Neuron (in vitro differentiated cells): ENCODE results near the gene UBE3D.

Experiments used
- H2AFZ ChIP-seq: one replicate; pipeline ENCODE4 v1.6.1; 2013; ENCODE audit warnings: low read depth, mild to moderate bottlenecking, inconsistent platforms, low read length, moderate library complexity
- H3K27me3 ChIP-seq: one replicate; pipeline ENCODE4 v1.6.1; 2013; ENCODE audit warnings: low read length; ENCODE audit not compliant: insufficient read depth
- H3K36me3 ChIP-seq: one replicate; pipeline ENCODE4 v1.6.1; 2013; ENCODE audit warnings: low read length; ENCODE audit not compliant: insufficient read depth
- H3K4me1 ChIP-seq: one replicate; pipeline ENCODE4 v1.6.1; 2013; ENCODE audit warnings: low read length; ENCODE audit not compliant: insufficient read depth
- H3K4me3 ChIP-seq: 2 replicates; pipeline ENCODE4 v1.5.1; 2013; ENCODE audit warnings: mild to moderate bottlenecking, low read length, moderate library complexity
- H3K9me3 ChIP-seq: one replicate; pipeline ENCODE4 v1.6.1; 2013; ENCODE audit warnings: low read length

Gene UBE3D

GRCh38 chr6:82987416-82987815 is 78.2 kb downstream of the UBE3D start:
- H3K36me3 ChIP-seq = no peaks in the 10 kb centered on the region
- H2AFZ ChIP-seq = no peak overlapping the region
- H3K4me1 ChIP-seq = no peaks in the 10 kb centered on the region
- no peaks in the 10 kb centered on the region for H3K27me3 ChIP-seq
- no peaks in the 10 kb centered on the region for H3K9me3 ChIP-seq
- H3K4me3 ChIP-seq = no peak overlapping the region

- Histone ChIP-seq H3K27me3 (no peaks in the 10 kb centered on the region), H3K36me3 (no peaks in the 10 kb centered on the region), H2AFZ (no peak overlapping the region), H3K4me3 (no peak overlapping the region), H3K9me3 (no peaks in the 10 kb centered on the region), H3K4me1 (no peaks in the 10 kb centered on the region)
Observed at GRCh38 chr6:82984720-82985119, 80.9 kb downstream of the UBE3D start.

DNA sequence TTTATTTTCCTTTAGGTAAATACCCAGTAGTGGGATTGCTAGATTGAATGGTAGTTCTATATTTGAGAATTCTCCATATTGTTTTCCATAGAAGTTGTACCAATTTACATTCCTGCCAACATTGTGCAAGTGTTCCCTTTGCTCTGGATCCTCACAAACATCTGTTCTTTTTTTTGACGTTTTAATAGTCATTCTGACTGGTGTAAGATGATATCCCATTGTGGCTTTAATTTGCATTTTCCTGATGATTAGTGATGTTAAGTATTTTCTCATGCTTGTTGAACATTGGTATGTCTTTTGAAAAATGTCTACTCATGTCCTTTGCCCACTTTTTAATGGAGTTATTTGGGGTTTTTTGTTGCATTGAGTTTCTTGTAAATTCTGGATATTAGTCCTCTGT is 85.6 kb downstream of the UBE3D start:
- H3K4me3 ChIP-seq = no peak overlapping the region
- no peaks in the 10 kb centered on the region for H3K4me1 ChIP-seq
- H3K27me3 ChIP-seq = no peaks in the 10 kb centered on the region
- H2AFZ ChIP-seq = no peak overlapping the region
- no peaks in the 10 kb centered on the region for H3K9me3 ChIP-seq
- H3K36me3 ChIP-seq = no peaks in the 10 kb centered on the region

- Histone ChIP-seq H3K4me3 (no peak overlapping the region), H3K36me3 (no peaks in the 10 kb centered on the region), H2AFZ (no peak overlapping the region), H3K9me3 (no peaks in the 10 kb centered on the region), H3K4me1 (no peaks in the 10 kb centered on the region), H3K27me3 (no peaks in the 10 kb centered on the region)
Observed at GRCh38 chr6:82979657-82980056, 86.0 kb downstream of the UBE3D start.

DNA sequence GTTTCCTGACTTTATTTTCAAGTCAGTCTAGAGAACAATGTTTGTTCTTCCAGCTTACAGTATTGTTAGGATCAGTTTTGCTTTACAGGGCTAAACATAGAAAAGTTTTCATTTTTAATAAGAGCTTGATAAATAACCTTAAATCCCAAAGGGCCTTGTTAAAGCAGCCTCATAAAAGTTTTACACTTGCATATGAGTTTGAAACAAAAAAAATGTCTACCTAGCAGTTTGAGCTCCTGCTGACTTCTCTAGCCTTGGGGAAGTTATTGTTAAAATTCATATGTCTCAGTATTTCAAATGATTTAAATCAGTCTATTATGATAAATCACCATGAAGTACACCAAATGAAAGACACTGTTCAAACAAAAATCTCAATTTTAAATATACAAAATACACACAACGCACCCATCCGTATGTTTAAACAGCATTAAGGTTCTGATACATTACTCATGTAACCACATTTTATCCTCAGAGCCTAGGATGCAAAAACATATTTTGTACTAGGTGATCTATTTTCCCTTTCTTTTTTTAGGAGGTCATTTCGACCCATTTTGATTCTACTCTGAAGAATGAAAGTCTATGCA is 87.2 kb downstream of the UBE3D start:
- no peaks in the 10 kb centered on the region for H3K4me1 ChIP-seq
- no peaks in the 10 kb centered on the region for H3K27me3 ChIP-seq
- no peaks in the 10 kb centered on the region for H3K36me3 ChIP-seq
- no peaks in the 10 kb centered on the region for H3K9me3 ChIP-seq
- H2AFZ ChIP-seq = no peak overlapping the region
- no peak overlapping the region for H3K4me3 ChIP-seq

DNA sequence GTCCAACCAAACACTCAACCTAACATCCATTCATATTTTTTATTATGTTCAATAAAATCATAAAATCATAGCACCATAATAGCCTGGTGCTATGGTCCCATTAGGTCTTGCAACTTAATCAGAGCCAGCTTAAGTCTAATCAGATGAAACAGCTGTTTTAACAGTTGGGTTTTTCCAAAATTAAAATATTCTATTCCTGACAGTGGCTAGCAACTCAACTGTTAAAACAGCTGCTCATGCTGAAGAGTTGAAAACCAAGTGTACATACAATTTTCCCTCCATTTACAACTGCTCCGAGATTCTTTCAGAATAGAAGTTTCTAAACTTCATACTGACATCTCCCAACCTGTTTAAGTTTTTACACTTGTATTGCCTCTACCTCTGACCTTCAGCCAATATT is 89.5 kb downstream of the UBE3D start:
- Histone ChIP-seq H3K9me3 (no peaks in the 10 kb centered on the region), H3K4me3 (no peak overlapping the region), H3K36me3 (no peaks in the 10 kb centered on the region), H3K27me3 (no peaks in the 10 kb centered on the region), H2AFZ (no peak overlapping the region), H3K4me1 (no peaks in the 10 kb centered on the region)

DNA sequence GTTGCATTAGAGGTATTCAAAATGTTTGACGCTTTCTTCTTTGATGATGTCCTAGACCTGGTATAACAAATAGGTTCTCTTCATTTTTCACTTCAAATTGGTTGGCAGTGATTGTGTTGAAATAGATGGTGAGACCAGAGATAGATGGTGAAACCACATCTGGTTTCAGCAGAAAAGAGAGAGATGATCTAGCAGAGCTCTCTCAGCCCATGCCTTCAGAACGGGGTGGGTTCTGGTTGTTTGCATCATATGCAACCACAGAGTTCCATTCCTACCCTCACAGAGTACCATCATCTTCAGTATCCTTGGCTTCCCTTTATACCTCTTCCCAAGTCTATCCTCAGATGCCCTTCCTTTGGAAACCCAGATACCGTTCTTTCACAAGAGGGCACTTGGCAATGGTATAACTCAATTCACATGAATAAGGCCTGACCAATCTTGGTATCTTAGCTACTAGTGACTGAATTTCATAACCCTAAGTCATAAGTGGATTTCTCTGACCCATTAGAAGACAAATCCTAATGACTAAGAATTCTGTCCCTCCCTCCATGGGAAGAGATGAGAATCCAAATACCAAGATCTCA is 93.7 kb downstream of the UBE3D start:
- H2AFZ ChIP-seq = no peak overlapping the region
- H3K4me1 ChIP-seq = no peaks in the 10 kb centered on the region
- no peaks in the 10 kb centered on the region for H3K27me3 ChIP-seq
- no peaks in the 10 kb centered on the region for H3K36me3 ChIP-seq
- H3K9me3 ChIP-seq = no peaks in the 10 kb centered on the region
- no peak overlapping the region for H3K4me3 ChIP-seq

DNA sequence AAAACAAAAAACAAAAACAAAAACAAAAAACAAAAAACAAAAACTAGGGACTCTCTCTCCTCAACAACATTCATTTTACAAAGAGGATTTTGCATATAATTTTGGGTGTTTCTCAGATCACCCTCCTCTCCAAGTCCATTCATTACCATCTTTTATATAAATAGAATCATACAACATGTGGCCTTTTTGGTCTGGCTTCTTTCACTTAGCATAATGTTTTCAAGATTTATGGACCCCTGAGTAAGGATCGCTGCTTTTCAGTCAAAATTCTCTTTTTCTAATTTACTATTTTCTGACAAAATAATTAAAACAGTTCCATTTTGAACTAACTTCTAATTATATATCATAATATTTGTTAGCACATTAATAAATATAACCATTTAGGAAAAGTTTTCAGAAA is 94.8 kb downstream of the UBE3D start:
- Histone ChIP-seq H3K27me3 (no peaks in the 10 kb centered on the region), H3K9me3 (no peaks in the 10 kb centered on the region), H3K4me1 (no peaks in the 10 kb centered on the region), H3K4me3 (no peak overlapping the region), H2AFZ (no peak overlapping the region), H3K36me3 (no peaks in the 10 kb centered on the region)

GRCh38 chr6:82968708-82969107 is 96.9 kb downstream of the UBE3D start:
- no peaks in the 10 kb centered on the region for H3K4me1 ChIP-seq
- H3K9me3 ChIP-seq = no peaks in the 10 kb centered on the region
- no peaks in the 10 kb centered on the region for H3K36me3 ChIP-seq
- no peak overlapping the region for H3K4me3 ChIP-seq
- no peaks in the 10 kb centered on the region for H3K27me3 ChIP-seq
- H2AFZ ChIP-seq = no peak overlapping the region

DNA sequence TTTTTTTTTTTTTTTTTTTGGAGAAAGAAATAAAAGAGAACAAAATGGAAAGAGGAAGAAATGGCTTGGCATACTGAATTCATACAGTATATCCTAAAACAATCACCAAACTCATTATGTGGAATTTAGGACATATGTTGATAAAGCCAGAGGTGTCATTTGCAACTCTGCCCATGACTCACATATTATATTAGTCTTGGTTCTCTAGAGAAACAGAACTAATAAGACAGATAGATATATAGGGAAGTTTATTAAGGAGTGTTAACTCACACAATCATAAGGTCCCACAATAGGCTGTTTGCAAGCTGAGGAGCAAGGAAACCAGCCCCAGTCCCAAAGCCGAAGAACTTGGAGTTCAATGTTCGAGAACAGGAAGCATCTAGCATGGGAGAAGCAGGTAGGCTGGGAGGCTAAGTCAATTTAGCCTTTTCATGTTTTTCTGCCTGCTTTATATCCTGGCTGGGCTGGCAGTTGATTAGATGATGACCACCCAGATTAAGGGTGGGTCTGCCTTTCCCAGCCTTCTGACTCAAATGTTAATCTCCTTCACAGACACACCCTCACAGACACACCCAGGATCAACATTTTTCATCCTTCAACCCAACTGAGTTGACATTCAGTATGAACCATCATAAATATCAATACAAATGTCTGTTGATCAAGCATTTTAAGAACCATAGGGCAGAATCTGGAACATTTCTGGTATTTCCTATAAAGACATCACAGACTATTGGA is 102.3 kb downstream of the UBE3D start:
- Histone ChIP-seq H3K27me3 (no peaks in the 10 kb centered on the region), H3K9me3 (no peaks in the 10 kb centered on the region), H3K4me3 (no peak overlapping the region), H3K36me3 (no peaks in the 10 kb centered on the region), H2AFZ (no peak overlapping the region), H3K4me1 (no peaks in the 10 kb centered on the region)

DNA sequence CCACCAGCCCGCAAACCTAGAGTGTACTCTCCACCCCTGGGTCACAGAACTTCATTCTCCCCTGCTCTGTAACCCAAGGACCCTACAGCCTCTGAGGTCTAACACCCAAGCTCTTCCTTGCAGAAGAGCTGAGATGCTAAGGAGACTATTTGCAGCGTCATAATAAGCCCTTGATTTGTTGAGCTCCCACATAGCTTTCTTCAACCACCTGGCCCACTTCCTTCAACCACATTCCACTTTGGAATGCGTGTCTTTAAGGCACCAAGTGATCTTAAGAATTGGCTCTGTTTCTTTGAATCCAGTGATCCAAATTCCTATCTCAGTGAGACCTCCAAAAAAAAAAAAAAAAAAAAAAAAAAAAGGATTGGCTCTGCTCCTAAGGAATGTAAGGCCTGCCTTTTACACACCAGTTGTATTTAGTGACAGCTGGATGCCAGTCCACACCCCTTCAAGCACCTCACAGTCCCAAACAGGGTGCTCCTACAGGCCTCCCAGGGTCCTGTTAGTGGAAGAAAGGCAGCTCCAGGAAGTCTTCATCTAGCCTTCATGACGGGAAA is 106.2 kb downstream of the UBE3D start:
- Histone ChIP-seq H3K9me3 (no peaks in the 10 kb centered on the region), H2AFZ (no peak overlapping the region), H3K27me3 (no peaks in the 10 kb centered on the region), H3K36me3 (peaks cover 4% of the 10 kb centered on the region), H3K4me1 (no peaks in the 10 kb centered on the region), H3K4me3 (no peak overlapping the region)

- H3K4me1 ChIP-seq = no peaks in the 10 kb centered on the region
Observed at GRCh38 chr6:82958551-82958950, 107.1 kb downstream of the UBE3D start.

GRCh38 chr6:82957868-82958245 is 107.8 kb downstream of the UBE3D start:
- H3K4me1 ChIP-seq = no peaks in the 10 kb centered on the region
- H3K4me3 ChIP-seq = no peak overlapping the region
- H2AFZ ChIP-seq = no peak overlapping the region
- no peaks in the 10 kb centered on the region for H3K9me3 ChIP-seq
- H3K36me3 ChIP-seq = peaks cover 7% of the 10 kb centered on the region
- H3K27me3 ChIP-seq = no peaks in the 10 kb centered on the region

More at GRCh38 chr6:82958551-82958950, 107.1 kb downstream of the UBE3D start:
- no peaks in the 10 kb centered on the region for H3K27me3 ChIP-seq
- no peak overlapping the region for H3K4me3 ChIP-seq
- H3K36me3 ChIP-seq = peaks cover 4% of the 10 kb centered on the region
- H3K9me3 ChIP-seq = no peaks in the 10 kb centered on the region
- H2AFZ ChIP-seq = no peak overlapping the region
